ENCODE data around the gene EID3.

DNA sequence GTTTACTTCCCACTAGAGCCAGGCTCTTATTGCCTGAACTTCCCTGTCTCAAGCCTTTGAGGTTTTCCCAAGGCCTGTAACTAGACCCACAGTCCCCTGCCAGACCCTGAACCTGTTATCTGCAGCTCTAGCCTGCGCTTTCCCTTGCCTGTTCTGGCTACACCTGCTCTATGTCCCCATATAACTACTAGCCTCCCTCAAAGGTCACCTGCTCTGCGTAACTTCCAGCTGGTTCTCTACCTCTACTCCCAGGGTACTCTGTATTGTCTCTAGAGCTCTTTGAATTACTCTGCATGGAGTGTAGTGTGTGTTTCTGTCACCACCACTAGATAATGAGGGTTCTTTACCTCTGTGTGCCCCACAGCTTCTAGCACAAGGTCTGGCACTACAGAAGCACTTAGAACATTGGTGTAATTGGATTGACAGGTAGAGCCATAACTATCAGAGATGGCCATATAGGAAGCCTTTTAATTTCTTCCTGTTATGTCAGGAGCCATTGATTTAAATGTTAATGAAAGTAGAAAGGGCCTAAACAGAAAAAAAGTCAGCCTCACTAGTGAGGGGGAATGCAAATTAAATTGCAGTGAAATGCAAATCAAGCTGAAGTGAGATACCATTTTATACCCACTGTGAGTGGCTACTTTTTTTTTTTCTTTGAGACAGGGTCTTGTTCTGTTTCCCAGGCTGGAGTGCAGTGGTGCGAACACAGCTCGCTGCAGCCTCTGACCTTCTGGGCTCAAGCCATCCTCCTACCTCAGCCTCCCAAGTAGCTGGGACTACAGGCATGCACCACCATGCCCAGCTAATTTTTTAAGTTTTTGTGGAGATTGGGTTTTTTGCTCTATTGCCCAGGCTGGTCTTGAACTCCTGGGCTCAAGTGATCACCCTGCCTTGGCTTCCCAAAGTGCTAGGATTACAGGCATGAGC is 47.8 kb downstream of the EID3 start:
- TF ChIP-seq PHF8 (conservative IDR thresholded peaks at IDR 0.05; ENCODE audit: low read depth, low read length) (no peak), CHD7 (IDR thresholded peaks at IDR 0.05; ENCODE audit: insufficient replicate concordance, low read length) (no peak), EP300 (IDR thresholded peaks at IDR 0.05; ENCODE audit: borderline replicate concordance in 1 of 2, low read depth in 2 of 2, low read length in 2 of 2) (no peak), RBBP5 (IDR thresholded peaks at IDR 0.05; ENCODE audit: borderline replicate concordance, low read depth, low read length) (no peak), RAD21 (IDR thresholded peaks at IDR 0.05 in 1 of 2, conservative IDR thresholded peaks at IDR 0.05 in 1 of 2; ENCODE audit: low read depth in 2 of 2, low read length in 2 of 2) (no peak), CBX5 (IDR thresholded peaks at IDR 0.05; ENCODE audit: low read depth, low read length) (no peak), SIRT6 (IDR thresholded peaks at IDR 0.05; ENCODE audit: low read length) (no peak), SUZ12 (IDR thresholded peaks at IDR 0.05; ENCODE audit: low read length) (no peak)
- TF ChIP-seq, protein P1, sequence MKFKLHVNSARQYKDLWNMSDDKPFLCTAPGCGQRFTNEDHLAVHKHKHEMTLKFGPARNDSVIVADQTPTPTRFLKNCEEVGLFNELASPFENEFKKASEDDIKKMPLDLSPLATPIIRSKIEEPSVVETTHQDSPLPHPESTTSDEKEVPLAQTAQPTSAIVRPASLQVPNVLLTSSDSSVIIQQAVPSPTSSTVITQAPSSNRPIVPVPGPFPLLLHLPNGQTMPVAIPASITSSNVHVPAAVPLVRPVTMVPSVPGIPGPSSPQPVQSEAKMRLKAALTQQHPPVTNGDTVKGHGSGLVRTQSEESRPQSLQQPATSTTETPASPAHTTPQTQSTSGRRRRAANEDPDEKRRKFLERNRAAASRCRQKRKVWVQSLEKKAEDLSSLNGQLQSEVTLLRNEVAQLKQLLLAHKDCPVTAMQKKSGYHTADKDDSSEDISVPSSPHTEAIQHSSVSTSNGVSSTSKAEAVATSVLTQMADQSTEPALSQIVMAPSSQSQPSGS (IDR thresholded peaks at IDR 0.05; ENCODE audit: low read length) = no peak
